ENCODE results near the gene FBLIM1.
"Not testable (repeated sequence)": the region's sequence is repeated elsewhere in the genome, so short reads cannot be mapped to it uniquely, and the experiment has no call there.

Gene FBLIM1

DNA sequence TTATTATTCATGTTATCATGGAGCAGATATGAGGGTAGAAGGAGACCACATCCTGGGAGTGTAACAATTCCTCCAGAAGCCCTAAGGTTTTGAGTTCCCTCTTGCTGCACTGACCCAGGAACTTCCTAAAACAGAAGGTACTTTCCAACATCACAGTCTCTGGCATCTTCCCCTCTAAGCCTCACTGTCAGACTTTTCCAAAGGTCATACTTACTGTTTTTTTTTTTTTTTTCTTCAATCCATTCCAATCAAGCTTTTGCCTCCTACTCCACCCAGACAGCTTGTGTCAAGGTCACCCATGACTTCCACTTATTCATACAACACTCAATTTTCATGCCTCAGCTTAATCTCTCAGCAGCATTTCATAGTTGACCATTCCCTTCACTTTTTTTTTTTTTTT, 67.2 kb downstream of the FBLIM1 start:
- Histone ChIP-seq H3K36me3 (ENCODE audit: insufficient read depth, low read length) (no peaks in the 10 kb centered on the region), H3K9me3 (ENCODE audit: control insufficient read depth, insufficient read depth, low read length) (no peaks in the 10 kb centered on the region), H3K9ac (ENCODE audit: low read depth, low read length) (no peak overlapping the region), H3K4me1 (ENCODE audit: insufficient read depth, low read length) (peaks cover 4% of the 10 kb centered on the region)

DNA sequence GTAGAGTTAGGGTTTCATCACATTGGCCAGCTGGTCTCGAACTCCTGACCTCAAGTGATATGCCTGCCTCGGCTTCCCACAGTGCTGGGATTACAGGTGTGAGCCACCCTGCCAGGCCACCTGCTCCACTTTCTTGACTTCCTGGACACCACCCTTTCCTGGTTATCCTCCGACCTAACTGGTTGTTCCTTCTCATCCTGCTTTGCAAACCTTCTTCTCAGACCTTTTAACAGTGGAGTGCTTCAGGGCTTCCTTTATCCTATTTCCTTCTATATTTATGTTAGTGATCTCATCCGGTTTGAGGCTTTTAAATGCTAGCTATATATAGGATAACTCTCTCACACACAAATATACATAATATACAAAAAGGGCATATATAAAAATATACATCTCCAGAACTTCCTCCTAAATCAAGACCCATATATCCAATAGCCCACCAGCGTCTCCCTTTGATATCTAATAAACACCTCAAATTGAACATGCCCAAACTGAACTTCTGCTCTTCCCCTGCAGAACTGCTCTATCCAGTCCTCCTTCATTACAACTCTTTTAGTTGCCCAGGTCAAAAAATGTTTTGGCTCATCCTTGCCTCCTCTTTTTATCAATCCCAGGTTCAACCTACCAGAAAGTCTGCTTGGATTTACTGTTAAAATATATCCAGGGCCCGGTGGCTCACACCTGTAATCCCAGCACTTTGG, 68.4 kb downstream of the FBLIM1 start:
- H3K4me1 ChIP-seq (ENCODE audit: insufficient read depth, low read length): peaks cover 4% of the 10 kb centered on the region

DNA sequence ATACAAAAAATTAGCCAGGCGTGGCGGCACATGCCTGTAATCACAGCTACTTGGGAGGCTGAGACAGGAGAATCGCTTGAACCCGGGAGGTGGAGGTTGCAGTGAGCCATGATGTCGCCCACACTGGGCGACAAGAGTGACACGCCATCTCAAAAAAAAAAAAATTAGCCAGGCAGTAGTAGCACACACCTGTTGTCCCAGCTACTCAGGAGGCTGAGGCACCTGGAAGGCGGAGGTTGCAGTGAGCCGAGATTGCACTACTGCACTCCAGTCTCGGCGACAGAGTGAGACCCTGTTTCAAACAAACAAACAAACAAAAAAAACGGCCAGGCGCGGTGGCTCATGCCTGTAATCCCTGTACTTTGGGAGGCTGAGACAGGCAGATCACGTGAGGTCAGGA, 69.0 kb downstream of the FBLIM1 start:
- not testable (repeated sequence) for H3K9me3 ChIP-seq (ENCODE audit: control insufficient read depth, insufficient read depth, low read length); H3K4me1 ChIP-seq (ENCODE audit: insufficient read depth, low read length)

More for the DNA sequence above, 68.4 kb downstream of the FBLIM1 start:
- Histone ChIP-seq H3K36me3 (ENCODE audit: insufficient read depth, low read length) (no peaks in the 10 kb centered on the region), H3K9ac (ENCODE audit: low read depth, low read length) (no peak overlapping the region), H3K9me3 (ENCODE audit: control insufficient read depth, insufficient read depth, low read length) (no peaks in the 10 kb centered on the region)

DNA sequence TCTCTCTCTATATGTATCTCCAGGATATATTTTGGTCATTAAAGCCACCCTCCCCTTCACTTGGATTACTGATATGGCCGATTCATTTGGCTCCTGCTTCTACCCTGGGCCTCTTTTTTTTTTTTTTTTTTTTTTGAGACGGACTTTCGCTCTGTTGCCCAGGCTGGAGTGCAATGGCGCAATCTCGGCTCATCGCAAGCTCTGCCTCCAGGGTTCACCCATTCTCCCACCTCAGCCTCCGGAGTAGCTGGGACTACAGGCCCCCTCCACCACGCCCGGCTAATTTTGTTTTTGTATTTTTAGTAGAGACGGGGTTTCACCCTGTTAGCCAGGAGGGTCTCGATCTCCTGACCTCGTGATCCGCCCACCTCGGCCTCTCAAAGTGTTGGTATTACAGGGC, 70.3 kb downstream of the FBLIM1 start:
- H3K4me1 ChIP-seq (ENCODE audit: insufficient read depth, low read length); H3K36me3 ChIP-seq (ENCODE audit: insufficient read depth, low read length); H3K9me3 ChIP-seq (ENCODE audit: control insufficient read depth, insufficient read depth, low read length); H3K9ac ChIP-seq (ENCODE audit: low read depth, low read length): not testable (repeated sequence)

More for the DNA sequence above, 69.0 kb downstream of the FBLIM1 start:
- H3K9ac ChIP-seq (ENCODE audit: low read depth, low read length); H3K36me3 ChIP-seq (ENCODE audit: insufficient read depth, low read length): not testable (repeated sequence)

DNA sequence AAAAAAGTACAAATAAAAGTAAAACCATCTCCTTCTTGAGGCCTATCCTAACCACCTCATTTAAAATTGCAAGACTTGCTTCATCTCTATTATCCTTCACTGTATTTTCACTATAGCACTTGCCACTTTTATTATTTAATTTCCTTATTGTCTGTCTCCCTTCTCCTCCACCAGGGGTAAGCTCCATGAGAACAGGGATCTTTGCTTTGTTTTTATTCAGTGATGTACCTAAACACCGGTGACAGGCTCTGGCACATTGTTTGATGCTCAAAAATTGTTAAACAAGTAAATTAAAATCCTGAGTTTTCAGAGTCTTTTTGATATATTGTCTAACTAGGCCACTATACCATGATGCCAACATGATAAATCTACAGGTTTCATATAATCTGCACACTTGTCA, 71.7 kb downstream of the FBLIM1 start:
- H3K9ac ChIP-seq (ENCODE audit: low read depth, low read length): no peak overlapping the region
- H3K36me3 ChIP-seq (ENCODE audit: insufficient read depth, low read length): no peaks in the 10 kb centered on the region
- H3K9me3 ChIP-seq (ENCODE audit: control insufficient read depth, insufficient read depth, low read length): no peaks in the 10 kb centered on the region
- H3K4me1 ChIP-seq (ENCODE audit: insufficient read depth, low read length): peaks cover 7% of the 10 kb centered on the region

DNA sequence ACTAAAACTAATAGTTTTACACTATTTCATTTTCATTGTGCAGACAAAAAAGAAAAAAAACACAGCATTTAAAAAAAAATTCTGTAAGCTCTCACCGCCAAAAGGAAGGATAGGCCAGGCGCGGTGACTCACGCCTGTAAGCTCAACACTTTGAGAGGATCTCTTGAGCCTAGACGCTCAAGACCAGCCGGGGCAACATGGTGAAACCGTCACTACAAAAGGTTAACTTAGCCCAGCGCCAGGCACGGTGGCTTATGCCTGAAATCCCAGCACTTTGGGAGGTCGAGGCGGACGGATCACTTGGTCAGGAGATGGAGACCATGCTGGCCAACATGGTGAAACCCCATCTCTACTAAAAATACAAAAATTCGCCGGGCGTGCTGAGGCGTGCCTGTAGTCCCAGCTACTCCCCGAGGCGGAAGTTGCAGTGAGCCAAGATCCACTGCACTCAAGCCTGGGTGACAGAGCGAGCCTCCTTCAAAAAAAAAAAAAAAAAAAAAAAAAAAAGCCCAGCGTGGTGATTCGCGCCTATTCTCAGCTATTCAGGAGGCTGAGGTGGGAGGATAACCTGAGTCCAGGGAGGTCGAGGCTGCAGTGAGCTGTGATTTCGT, 74.6 kb downstream of the FBLIM1 start:
- peak overlapping the region; percentile 92 for H3K9ac ChIP-seq (ENCODE audit: low read depth, low read length)
- H3K36me3 ChIP-seq (ENCODE audit: insufficient read depth, low read length): no peaks in the 10 kb centered on the region
- peaks cover 7% of the 10 kb centered on the region for H3K4me1 ChIP-seq (ENCODE audit: insufficient read depth, low read length)
- H3K9me3 ChIP-seq (ENCODE audit: control insufficient read depth, insufficient read depth, low read length): no peaks in the 10 kb centered on the region

DNA sequence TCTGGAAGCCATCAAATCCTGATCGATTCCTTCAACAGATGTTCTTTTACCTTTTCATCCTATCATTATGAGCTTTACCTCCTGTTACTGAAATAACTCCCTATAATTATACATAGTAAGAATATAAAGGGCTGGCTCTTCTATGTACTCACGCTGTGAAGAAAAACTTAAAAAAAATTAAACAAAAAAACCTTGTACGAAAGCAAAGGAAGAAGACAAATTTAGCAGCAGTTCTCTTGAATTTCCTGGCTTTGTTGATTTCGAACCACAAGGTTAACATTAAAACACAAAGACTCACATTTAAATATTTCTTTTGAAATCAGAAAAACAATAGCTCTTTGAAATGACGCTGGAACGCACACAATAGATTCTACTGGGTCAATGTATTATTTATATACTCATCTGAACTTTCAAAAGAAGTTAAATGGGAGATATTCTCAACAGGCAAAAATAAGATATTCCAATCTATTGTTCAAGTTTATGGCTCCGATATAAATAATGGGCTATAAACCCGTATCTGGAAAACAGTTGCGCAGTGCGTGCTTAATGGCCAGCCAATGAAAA, 75.3 kb downstream of the FBLIM1 start:
- no peaks in the 10 kb centered on the region for H3K9me3 ChIP-seq (ENCODE audit: control insufficient read depth, insufficient read depth, low read length)
- no peaks in the 10 kb centered on the region for H3K36me3 ChIP-seq (ENCODE audit: insufficient read depth, low read length)
- peaks cover 7% of the 10 kb centered on the region for H3K4me1 ChIP-seq (ENCODE audit: insufficient read depth, low read length)
- peak overlapping the region; percentile 92 for H3K9ac ChIP-seq (ENCODE audit: low read depth, low read length)

DNA sequence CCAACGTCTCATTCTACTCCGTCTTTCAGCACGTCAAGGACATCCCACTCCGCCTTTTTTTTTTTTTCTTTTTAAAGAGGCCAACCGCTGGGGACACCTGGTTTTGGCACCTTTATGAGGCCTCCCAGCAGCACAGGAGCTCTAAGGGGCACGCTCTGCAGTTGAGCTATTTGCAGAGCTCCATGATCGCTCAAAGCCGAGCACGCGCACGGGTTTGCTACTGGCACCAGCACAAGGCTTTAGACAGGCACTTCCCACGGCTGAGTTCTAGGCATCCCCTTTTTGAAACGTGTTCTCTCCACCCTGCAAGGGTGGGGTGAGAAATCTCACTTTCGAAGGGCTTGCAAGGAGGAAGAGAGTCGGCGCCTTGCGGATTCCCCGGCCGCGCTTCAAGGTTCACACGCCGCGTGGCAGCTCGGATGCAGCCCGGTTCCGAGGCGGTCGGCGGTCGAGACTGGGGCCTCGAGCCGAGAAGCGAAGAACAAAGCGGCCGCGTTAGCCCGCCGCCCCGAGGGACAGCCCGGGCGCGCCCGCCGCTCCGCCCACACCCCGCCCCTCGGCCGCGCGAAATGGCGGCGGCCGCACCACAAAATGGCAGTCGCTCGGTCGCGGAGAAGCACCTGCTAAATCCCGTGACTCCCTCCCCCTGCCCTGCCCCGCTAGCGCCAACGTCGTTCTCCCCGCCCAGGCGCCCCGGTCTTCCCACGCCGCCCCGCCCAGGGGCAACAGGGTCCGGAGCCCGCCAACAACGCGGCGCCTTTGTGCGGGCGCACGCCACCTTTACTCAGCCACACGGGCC, 76.0 kb downstream of the FBLIM1 start:
- H3K36me3 ChIP-seq (ENCODE audit: insufficient read depth, low read length): no peaks in the 10 kb centered on the region
- H3K4me1 ChIP-seq (ENCODE audit: insufficient read depth, low read length): peaks cover 7% of the 10 kb centered on the region

DNA sequence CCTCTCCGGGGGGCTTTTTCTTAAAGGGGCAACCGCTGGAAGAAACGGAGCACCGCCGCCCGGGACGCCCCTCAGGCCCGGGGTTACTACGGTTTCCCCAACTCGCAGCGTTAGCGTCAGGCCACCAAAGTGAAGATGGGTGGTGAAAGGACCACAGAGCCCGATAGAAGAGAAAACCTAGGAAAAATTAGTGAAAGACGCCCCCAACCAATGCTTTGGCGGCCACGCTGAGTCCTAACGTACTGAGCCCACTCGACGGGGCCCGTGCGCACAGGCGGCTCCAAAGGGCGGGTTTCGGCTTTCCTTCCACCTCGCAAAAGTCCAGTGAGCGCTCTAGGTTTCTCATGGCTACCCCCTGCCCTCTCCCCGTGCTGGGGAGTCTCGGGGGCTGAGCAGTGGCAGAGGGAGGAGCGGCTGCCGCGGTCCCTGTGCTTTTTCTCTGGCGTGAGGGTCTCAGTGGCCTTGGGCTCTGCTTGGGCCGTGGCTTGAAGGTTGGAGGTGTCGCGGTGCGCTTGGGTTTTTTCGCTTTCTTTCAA, 76.7 kb downstream of the FBLIM1 start:
- Histone ChIP-seq H3K9me3 (ENCODE audit: control insufficient read depth, insufficient read depth, low read length) (no peaks in the 10 kb centered on the region), H3K4me1 (ENCODE audit: insufficient read depth, low read length) (peaks cover 3% of the 10 kb centered on the region; the same call in 1 of the 2 replicates), H3K36me3 (ENCODE audit: insufficient read depth, low read length) (no peaks in the 10 kb centered on the region), H3K9ac (ENCODE audit: low read depth, low read length) (peak overlapping the region; percentile 92)

More for the DNA sequence above, 76.0 kb downstream of the FBLIM1 start:
- H3K9ac ChIP-seq (ENCODE audit: low read depth, low read length): peak overlapping the region; percentile 92
- H3K9me3 ChIP-seq (ENCODE audit: control insufficient read depth, insufficient read depth, low read length): no peaks in the 10 kb centered on the region

DNA sequence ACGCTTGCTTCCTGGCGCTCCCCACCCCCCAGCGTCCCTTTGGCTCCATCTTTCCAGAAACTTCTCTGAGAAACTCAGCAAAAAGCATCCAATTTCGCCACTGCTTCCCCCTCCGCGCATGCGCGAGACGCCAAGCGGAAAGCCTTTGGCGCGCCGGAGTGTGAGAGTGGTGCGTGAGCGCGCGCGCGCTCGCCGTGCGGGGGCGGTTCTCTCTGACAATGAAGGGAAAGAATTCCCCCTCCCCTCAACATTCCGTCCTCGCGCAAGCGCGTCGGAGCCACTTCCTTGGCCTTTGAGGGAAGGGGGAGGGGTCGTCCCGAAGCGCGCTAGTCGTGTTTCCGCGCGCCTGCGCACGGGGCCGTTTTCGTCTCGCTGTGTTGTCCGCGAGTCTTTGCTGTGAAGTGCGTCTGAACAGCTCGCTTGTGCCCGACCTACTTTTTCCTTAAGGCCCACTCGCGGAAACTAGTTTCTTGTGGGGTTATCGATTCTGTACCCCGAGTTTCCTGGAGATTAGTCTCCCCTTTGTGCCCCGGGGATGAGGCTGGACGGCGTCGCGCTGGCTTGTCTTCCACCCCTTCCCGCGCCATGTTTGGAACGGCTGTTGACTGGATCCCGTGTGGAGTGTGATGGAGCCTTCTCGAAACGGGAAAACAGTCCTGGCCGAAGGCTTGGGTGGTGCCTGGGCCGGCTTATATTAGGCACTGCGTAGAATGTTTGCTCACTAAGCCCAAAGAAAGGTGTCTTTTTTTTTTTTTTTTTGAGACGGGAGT, 77.3 kb downstream of the FBLIM1 start:
- Histone ChIP-seq H3K9me3 (ENCODE audit: control insufficient read depth, insufficient read depth, low read length) (no peaks in the 10 kb centered on the region), H3K36me3 (ENCODE audit: insufficient read depth, low read length) (no peaks in the 10 kb centered on the region), H3K4me1 (ENCODE audit: insufficient read depth, low read length) (peaks cover 3% of the 10 kb centered on the region; the same call in 1 of the 2 replicates), H3K9ac (ENCODE audit: low read depth, low read length) (peak overlapping the region; percentile 92)

All from ES-I3 (cell line).